DOHH2 (cell line): ENCODE measurements around the gene LINGO3.
A peak's percentile ranks its signal among the peaks of the same experiment; 100 is the strongest.

Source experiments
- H3F3A ChIP-seq: fragments of 200-600 bp; sonication (generic), shearing (Covaris generic); 2 replicates; pipeline ENCODE4 v1.6.0; 2016; ENCODE audit warnings: antibody characterized with exemption, mild to moderate bottlenecking; ENCODE audit not compliant: control insufficient read depth, insufficient read depth
- H3K27ac ChIP-seq: fragments of 200-600 bp; sonication (generic); 2 replicates; pipeline ENCODE4 v1.5.1; 2014; ENCODE audit warnings: low read depth, mild to moderate bottlenecking, low read length, moderate library complexity
- H3K27me3 ChIP-seq: fragments of 200-600 bp; sonication (generic); 2 replicates; pipeline ENCODE4 v1.6.1; 2014; ENCODE audit warnings: mild to moderate bottlenecking, low read length, mixed read lengths; ENCODE audit not compliant: control insufficient read depth
- H3K36me3 ChIP-seq: fragments of 200-600 bp; sonication (generic); 2 replicates; pipeline ENCODE4 v1.6.1; 2014; ENCODE audit warnings: mild to moderate bottlenecking, low read length, moderate library complexity, mixed read lengths; ENCODE audit not compliant: control insufficient read depth
- H3K4me1 ChIP-seq: fragments of 200-600 bp; sonication (generic); 2 replicates; pipeline ENCODE4 v1.6.1; 2014; ENCODE audit warnings: mild to moderate bottlenecking, low read length, mixed read lengths; ENCODE audit not compliant: control insufficient read depth
- H3K4me2 ChIP-seq: fragments of 200-600 bp; sonication (generic); 2 replicates; pipeline ENCODE4 v1.6.0; 2014; ENCODE audit warnings: mild to moderate bottlenecking, low read length, moderate library complexity
- H3K4me3 ChIP-seq: fragments of 200-600 bp; sonication (generic); 2 replicates; pipeline ENCODE4 v1.5.1; 2014; ENCODE audit warnings: mild to moderate bottlenecking, low read length, mixed read lengths
- H3K79me2 ChIP-seq: fragments of 200-600 bp; sonication (generic); 2 replicates; pipeline ENCODE4 v1.6.1; 2014; ENCODE audit warnings: mild to moderate bottlenecking, low read length, mixed read lengths; ENCODE audit not compliant: control insufficient read depth
- H3K9me2 ChIP-seq: fragments of 200-600 bp; sonication (generic); replicated peaks from 2 replicates; pipeline ENCODE4 v1.6.1; 2014; ENCODE audit warnings: mild to moderate bottlenecking, low read length, mixed read lengths; ENCODE audit not compliant: control insufficient read depth
- H3K9me3 ChIP-seq: fragments of 200-600 bp; sonication (generic); 2 replicates; pipeline ENCODE4 v1.6.1; 2014; ENCODE audit warnings: antibody characterized with exemption, low read length, mixed read lengths; ENCODE audit not compliant: control insufficient read depth, insufficient read depth
- H4K20me1 ChIP-seq: fragments of 200-600 bp; sonication (generic); 2 replicates; pipeline ENCODE4 v1.6.0; 2014; ENCODE audit warnings: low read depth, mild to moderate bottlenecking, antibody characterized with exemption, low read length, moderate library complexity; ENCODE audit not compliant: control insufficient read depth, insufficient read depth
- CTCF ChIP-seq: fragments of 200-600 bp; sonication (generic); IDR thresholded peaks from one replicate; pipeline ENCODE4 v1.5.1; 2014; ENCODE audit warnings: antibody characterized with exemption, mild to moderate bottlenecking, low read depth, low read length; ENCODE audit not compliant: poor library complexity, severe bottlenecking
- EZH2phosphoT487 ChIP-seq: fragments of 200-600 bp; sonication (generic); IDR thresholded peaks from 2 replicates; pipeline ENCODE4 v1.6.1; 2017; ENCODE audit warnings: borderline replicate concordance, mild to moderate bottlenecking, antibody characterized with exemption, low read length, moderate library complexity, mixed read lengths

LINGO3 gene

DNA sequence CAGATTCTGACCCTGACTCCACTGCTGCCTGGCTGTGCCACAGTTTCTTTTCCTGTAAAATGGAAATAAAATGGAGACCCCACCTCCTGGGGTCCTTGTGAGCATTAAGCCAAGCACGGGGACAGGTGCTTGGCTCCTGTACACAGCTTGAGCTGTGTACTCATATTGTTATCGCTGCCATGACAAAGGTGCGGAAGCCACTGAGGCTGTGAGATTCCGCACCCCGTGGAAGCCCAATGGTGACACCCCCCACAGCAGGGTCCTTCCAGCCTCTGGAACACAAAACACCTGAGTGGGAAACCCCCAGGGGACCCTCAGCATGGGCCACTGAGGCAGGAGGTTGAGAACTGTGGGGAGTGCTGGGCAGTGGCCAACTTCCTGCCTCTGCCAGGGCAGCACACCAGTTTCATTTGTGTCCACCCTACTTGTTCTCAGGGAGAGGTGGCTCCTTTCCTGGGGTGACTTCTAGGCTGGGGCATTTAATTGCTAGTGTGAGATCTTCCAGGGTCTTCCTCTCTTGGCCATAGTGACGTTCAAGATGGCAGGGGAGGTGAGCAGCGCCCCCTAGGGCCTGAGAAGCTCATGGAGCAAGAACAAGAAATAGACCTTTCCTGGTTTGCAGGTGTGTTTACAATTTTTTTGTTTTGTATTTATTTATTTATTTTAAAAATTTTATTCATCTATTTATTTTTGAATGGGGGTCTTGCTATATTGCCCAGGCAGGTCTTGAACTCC is 46.3 kb downstream of the LINGO3 start:
- Histone ChIP-seq H3K4me2 (peak overlapping the region; percentile 32; the same call in 1 of the 2 replicates), H3K36me3 (peaks cover 4% of the 10 kb centered on the region), H3K9me3 (no peaks in the 10 kb centered on the region), H3K27ac (no peak overlapping the region), H3K4me1 (peaks cover 87% of the 10 kb centered on the region), H3F3A (peaks cover 15% of the 10 kb centered on the region), H3K79me2 (peaks cover 15% of the 10 kb centered on the region), H3K27me3 (no peaks in the 10 kb centered on the region), H3K9me2 (no peaks in the 10 kb centered on the region), H3K4me3 (no peak overlapping the region), H4K20me1 (no peaks in the 10 kb centered on the region)
- peak; percentile 81 for TF ChIP-seq CTCF
- TF ChIP-seq EZH2phosphoT487, result no peak

DNA sequence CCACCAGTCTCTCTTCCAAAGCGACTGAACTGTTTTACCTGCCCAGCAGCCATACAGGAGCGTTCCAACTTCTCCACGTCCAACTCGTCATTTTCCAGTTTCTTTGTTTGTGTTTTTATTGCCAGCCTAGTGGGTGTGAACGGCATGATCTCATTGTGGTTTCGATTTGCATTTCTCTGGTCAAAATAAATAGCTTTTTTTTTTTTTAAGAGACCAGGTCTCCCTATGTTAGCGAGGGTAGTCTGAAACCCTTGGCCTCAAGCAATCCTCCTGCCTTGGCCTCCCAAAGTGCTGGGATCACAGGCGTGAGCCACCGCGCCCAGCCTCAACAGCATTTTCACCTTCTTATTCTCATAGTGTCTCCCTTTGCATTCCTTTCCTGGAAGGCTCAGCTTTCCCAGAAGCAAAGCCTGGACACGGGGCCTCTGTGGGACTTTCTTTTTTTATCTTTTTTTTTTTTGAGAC is 47.6 kb downstream of the LINGO3 start:
- peaks cover 87% of the 10 kb centered on the region for H3K4me1 ChIP-seq
- no peaks in the 10 kb centered on the region for H3K9me3 ChIP-seq
- H3F3A ChIP-seq, result peaks cover 17% of the 10 kb centered on the region
- peak overlapping the region; percentile 29 for H3K4me3 ChIP-seq
- H4K20me1 ChIP-seq, result no peaks in the 10 kb centered on the region
- H3K4me2 ChIP-seq, result peak overlapping the region; percentile 43
- peaks cover 10% of the 10 kb centered on the region for H3K79me2 ChIP-seq
- TF ChIP-seq CTCF (no peak), EZH2phosphoT487 (no peak)
- H3K27ac ChIP-seq, result peak overlapping the region; percentile 96
- no peaks in the 10 kb centered on the region for H3K27me3 ChIP-seq
- no peaks in the 10 kb centered on the region for H3K9me2 ChIP-seq
- H3K36me3 ChIP-seq, result peaks cover 4% of the 10 kb centered on the region

- peaks cover 19% of the 10 kb centered on the region for H3F3A ChIP-seq
- peaks cover 85% of the 10 kb centered on the region for H3K4me1 ChIP-seq
- H3K27ac ChIP-seq, result peak overlapping the region; percentile 96
- H3K4me3 ChIP-seq, result peak overlapping the region; percentile 6; the same call in 1 of the 2 replicates
- H4K20me1 ChIP-seq, result no peaks in the 10 kb centered on the region
- H3K4me2 ChIP-seq, result peak overlapping the region; percentile 43
- no peaks in the 10 kb centered on the region for H3K9me2 ChIP-seq
- peaks cover 4% of the 10 kb centered on the region for H3K36me3 ChIP-seq
- peaks cover 10% of the 10 kb centered on the region for H3K79me2 ChIP-seq
- no peak for TF ChIP-seq EZH2phosphoT487
- no peak for TF ChIP-seq CTCF
- no peaks in the 10 kb centered on the region for H3K9me3 ChIP-seq
- no peaks in the 10 kb centered on the region for H3K27me3 ChIP-seq
These were observed 48.6 kb downstream of the LINGO3 start for GRCh38 chr19:2259336-2259735.
